Stromal cell of bone marrow (primary cell): ENCODE measurements around the gene STX17.
A peak's percentile ranks its signal among the peaks of the same experiment; 100 is the strongest.
"Not testable (repeated sequence)": the region's sequence is repeated elsewhere in the genome, so short reads cannot be mapped to it uniquely, and the experiment has no call there.

Source experiments
- DNase-seq: peaks from one replicate; pipeline ENCODE4 v3.0.0-alpha.2; 2012; ENCODE audit warnings: low read depth

STX17 gene

DNA sequence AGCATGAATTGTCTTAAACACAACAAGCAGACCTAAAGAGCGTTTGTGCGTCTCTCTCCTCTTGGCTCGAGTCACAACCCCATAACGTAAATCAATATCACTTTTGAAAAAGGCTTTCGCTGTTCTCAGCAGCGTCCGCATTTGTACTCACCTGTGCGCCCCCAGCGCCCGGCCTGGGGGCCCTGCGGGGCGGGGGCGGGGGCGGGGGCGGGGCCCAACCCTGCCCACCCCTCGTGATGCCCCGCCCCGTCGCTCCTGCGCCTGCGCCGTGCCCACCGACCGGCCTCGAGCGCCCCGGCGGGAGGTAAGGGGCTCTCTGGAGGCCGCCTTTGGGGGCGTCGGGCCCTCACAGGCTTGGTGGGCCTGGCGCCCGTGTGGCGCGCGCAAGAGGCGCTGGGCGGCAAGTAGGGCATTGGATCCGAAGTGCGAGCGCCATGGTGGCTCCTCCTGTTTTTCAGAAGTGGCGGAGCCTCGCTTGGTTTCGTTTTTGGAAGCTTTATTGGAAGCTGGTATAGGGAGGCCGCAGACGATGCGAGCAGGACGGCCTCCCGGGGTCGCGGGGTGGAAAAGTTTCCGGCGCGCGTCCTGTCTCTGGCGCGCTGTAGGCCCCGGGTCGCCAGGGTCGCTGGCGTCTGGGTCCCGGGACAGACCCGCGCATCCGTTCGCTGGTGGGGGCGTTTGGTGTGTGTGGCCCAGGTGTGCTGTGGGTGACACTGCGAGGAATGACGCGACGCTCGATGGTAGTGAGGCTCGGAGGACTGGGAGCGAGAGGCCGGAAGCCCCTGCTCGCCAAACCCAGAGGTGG is at the start of gene STX17:
STX17 (plus strand) TSS at position 252 of the 805 bp plus-strand sequence. CDS start 8,586 bp downstream, outside the sequence.
- DNase-seq: peak; percentile 54

DNA sequence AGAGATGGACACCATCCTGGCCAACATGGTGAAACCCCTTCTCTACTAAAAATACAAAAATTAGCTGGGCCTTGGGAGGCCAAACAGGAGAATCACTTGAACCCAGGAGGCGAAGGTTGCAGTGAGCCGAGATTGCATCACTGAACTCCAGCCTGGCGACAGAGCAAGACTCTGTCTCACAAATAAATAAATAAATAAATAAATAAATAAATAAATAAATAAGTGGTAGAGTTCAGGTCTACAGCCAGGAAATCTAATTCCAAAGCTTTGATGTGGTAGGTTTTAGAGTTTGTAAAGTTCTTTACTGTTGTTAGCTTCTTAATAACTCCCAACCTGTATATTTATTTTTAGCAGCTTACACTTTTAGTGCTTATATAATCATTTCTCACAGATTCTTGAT is 48.9 kb upstream of the STX17 start:
- not testable (repeated sequence) for DNase-seq

DNA sequence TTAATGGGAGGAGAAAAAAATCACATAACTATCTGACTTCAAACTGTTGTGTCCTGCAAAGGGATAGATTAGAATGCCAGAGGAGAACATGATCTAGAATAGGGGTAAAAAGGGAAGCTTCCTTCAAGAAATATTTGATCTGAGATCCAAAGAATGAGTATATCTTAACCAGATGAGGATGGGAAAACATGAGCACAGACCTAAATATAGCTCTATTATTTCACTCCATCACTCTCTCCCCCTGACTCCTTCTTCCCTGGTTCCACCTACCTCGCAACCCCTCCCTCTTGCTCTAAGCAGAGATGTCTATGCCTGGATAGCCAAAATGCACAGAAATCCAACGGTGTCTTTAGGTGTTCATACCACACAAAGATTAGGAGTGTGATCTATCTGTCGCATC is 48.4 kb upstream of the STX17 start:
- DNase-seq: no peak

DNA sequence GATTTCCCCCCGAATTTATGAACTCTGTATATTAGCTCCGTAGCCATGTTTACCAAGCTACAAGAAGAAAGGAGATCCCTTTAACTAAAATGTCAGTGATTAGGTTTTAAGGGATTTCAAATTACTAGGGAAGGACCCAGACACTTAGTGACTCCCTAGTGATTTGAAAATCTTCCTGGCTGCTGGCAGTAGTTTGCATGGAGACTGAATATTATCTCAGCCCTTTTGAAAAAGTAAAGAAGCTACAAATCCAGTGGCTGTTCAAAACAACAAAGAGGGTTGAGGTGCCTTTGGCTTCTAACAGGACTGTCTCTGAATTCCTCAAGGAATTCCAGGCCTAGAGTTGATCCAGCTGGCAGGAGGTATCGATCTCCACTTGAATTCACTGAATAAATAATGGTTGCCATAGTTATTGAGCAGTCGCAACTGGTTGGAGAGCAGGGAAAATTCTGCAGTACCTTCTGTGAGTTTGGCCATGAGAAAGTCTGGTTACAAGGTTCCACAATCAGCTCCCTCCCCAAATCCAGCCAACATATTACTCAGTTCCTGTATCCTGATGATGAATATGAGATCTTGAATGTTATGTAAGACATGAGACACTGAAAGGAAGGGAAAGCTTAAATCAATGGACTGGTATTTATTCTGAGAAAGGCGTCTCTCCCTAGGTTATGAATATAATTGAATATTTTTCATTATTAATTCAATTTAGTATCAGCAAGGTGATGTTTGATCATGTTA is 47.0 kb upstream of the STX17 start:
- DNase-seq: peak; percentile 82

DNA sequence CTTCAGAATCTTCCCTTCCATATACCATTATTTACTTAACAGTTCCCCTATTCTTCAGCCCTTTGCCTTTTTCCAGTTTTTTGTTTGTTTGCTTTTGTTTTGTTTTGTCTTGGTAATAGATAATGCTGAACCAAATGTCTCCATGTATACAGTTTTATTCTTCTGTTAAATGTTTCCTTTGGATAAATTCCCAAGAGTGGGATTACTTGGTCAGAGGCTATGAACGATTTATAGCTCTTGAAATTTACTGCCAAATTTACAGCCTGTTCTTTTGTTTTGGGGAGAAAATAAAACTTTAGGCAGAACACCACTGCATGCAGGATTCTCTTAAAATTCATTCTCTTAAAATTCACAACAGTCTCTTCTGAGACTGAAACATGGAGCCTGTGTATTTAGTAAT is 46.2 kb upstream of the STX17 start:
- DNase-seq: peak; percentile 19

DNA sequence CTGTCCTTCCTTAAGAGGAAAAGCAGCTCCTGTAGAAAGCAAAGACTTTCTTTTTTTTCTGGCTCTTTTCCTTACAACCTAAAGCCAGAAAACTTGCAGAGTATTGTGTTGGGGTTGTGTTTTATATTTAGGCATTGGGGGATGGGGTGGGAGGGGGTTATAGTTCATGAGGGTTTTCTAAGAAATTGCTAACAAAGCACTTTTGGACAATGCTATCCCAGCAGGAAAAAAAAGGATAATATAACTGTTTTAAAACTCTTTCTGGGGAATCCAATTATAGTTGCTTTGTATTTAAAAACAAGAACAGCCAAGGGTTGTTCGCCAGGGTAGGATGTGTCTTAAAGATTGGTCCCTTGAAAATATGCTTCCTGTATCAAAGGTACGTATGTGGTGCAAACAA is 42.5 kb upstream of the STX17 start:
- DNase-seq: no peak

DNA sequence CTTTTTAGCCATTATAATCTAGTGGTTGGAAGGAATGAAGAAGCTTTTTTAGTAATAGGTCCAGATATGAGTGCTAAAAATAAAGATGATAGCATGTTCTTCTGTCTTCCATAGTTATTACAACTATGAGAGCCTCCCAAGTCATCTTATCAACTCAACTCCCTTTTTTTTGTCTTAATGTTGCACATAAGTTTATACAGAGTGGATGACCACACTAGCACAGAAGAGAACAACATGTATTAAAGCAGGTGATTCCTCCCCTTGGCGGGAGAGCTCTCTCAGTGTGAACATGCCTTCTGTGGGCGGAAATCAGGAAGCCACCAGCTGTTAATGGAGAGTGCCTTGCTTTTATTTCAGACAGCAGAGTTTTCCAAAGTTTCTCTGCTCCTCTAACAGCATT is 40.1 kb upstream of the STX17 start:
- DNase-seq: no peak

DNA sequence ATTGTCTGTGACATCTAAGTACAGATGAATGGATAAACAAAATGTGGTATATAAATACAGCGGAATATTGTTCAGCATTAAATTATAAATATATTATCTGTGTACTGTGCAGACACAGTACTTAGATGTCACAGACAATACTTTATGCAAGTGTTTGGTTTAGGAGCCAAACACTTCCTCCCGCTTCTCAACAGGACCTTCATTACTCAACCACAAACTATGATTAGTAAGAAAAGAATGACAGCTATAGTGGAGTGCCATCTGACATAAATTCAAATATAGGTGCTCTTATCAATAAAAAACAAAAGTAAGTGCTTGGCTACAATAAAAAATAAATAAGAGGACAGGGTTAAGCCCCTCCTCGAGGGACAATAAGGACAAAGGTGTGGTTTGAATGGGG is 38.9 kb upstream of the STX17 start:
- no peak for DNase-seq

DNA sequence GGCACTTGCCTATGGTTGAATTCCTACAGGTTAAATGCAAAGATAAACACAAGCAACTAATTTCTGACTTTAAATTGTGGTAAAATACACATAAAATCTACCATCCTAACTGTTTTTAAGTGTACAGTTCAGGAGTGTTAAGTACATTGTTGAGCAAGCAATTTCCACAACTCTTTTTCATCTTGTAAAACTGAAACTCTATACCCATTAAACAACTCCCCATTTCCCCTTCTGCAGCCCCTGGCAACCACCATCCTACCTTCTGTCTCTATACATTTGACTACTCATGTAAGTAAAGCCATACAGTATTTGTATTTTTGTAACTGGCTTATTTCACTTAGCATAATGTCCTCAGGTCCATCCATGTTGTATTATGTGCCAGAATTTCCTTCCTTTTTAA is 38.5 kb upstream of the STX17 start:
- no peak for DNase-seq

DNA sequence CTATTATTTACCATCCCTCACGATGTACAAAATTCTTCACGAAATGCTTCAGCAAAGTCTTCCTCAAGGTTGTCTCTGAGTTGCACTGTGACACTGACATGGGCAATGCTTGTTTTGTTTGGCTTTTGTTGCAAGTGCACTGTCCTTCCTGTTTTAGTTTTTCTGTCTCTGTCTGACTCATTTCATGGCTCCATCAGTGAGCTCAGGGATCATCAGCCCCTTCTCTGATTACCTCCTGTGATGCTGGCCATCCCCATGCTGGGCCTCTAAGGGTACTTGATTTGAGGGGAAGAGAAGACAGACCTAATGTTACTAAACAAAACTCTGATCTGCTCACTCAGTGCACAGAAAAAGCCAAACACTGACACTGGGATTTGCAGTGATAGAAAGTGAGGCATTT is 37.6 kb upstream of the STX17 start:
- no peak for DNase-seq

DNA sequence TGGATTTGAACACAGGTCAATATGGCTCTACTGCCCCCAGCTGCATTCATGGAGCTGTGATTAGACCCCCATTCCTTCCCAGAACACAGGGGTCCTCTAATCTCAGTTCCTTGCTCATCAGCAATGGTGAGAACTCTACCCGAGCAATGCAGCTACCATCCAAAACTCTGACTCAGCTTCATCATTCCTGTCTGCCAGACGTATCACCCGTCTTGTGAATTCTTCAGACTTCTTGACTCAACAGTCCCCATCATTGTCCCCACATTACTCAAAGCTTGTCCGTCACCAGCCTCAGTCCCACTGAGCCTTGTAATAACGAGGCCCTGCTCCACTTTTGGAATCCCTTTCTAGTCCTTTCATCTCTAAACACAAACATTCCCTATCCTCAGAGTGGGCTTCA is 36.3 kb upstream of the STX17 start:
- DNase-seq: no peak

DNA sequence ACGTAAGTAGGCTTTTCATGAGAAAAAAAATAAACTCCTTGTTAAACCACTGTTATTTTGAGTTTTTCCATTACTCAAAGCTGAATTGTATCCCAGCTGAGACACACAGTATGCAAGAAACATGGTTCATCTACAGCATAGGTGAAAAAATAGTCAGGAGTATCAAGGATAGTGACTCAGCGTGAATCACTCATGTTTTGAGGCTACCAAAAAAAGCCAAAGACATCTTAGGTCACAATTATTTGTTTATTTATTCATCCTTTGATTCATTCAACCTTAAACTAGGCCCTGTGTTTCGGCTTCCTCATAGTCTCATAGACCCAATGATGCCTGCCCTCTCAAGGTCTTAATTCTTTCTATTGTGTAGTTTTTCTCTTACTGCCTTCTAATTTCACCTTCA is 32.9 kb upstream of the STX17 start:
- peak; percentile 28 for DNase-seq

DNA sequence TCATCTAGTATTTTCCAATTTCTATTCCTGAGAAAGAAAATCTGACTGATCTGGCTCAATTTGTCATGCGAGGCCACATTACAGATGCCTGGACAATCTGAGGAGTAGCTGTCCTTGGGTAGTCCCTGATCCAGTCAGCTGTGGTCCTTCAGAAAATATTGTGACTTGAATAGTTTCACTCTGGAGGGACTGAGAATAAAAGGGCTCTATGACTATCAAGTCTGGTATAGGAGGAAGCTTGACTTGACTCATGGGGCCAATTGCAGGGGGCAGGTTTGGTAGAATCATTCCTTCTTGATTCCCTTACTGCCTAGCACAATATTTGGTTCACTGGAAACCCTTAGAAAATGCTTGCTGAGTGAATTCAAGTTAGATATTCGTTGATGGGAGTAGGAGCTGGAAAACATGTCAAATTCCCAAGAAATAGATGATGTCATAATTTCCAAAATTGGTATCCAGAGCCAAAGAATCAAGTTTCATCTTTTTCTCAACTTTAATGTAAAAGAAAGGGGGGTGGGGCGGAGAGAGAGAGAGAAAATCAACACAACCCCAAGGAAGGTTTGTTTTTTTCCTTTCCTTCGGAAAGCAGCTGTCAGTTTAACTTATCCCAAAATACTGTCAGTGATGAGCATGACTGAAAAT is 32.4 kb upstream of the STX17 start:
- DNase-seq: no peak

DNA sequence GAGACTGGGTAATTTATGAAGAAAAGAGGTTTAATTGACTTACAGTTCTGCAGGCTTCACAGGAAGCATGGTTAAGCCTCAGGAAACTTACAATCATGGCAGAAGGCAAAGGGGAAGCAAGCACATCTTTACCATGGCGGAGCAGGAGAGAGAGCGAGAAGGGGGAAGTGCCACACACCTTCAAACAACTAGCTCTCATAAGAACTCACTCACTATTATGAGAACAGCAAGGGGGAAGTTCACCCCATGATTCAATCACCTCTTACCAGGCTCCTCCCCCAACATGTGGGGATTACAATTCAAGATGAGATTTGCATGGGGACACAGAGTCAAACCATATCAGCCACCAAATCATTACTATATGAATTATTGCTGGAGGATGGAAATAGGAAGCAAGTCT is 30.3 kb upstream of the STX17 start:
- DNase-seq: no peak

DNA sequence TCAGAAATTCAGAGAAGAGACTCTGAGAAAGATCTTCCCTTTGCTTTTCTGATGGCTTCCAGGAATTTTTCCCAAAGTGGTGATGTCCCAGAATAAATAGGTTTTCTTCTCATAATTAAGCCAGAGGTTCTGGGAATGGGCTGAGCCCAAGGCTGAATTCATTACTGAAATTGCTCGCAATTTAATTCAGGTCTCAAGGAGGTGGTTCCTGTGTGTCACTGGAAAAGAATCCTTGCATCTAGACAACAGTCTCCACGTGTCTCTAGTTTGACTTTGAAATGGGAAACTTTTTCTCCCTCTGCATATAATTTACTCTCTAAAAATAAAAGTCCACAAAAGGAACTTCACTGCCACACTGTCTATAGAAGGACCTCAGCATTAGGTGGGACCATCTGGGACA is 27.8 kb upstream of the STX17 start:
- no peak for DNase-seq

DNA sequence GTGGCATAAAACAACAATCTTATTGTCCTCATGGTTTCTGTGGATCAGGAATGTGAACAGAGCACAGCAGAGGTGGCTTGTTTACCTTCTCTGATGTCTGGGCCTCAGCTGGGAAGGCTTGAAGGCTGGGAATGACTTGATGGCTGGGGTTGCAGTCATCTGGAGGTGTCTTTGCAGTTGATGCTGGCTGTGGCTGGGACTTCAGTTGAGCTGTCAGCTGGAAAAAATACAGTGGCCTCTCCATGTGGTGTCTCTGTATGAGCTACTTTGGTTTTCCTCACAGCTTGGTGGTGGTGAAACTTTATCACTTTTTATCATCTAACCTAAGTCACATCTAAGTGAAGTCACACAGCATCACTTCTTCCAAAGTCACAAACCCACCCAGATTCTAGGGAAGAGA is 24.7 kb upstream of the STX17 start:
- DNase-seq: no peak

DNA sequence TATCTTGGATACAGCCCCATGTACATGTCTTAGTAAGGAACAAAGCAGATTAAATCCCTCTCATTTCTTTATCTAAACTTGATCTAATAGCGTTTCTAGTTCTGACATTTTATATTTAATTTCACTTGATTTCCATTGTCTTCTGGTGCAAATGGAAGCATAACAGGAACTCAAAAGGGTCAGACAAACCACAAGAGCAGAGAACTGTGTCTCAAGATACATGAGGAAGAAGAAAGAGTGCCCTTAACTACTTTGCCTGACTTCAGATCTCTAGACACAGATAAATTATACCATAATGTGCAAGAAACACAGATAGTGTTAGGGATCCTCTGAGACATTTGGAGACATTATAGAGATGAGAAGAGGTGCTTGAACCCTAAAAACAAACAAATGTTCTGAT is 20.7 kb upstream of the STX17 start:
- DNase-seq: no peak

DNA sequence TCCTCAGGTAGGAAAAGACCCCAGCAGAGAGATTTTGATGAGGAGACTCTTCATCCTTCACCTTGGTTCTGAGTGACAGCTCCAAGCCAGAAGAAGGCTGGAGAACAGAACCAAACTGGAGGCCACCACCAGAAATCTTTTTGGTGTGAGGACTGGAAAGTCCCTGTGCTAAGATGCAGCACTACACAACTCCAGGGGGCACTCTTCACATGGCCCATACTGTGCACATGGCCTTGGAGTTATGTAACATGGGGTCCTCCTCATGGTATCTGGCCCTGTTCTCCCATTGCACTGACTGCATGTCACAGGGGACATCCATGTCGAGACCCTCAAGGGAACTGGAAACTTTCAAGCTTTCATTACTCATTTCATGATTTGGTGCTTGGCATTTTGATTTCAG is 17.3 kb upstream of the STX17 start:
- no peak for DNase-seq

DNA sequence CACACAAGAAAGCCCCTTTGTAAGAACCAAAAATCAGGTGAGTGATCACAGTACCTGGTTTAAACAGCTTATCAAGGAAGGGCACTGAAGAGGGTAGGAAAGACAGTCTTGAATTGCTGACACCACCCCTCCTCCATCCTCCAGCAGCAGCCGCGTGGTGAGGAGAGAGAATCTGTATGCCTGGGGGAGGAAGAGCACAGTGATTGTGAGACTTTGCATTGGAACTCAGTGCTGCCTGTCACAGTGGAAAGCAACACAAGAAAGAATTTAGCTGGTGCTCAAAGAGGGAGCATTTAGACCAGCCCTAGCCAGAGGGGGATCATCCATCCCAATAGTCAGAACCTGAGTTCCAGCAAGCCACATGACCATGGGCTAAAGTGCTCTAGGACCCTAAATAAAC is 11.6 kb upstream of the STX17 start:
- no peak for DNase-seq

DNA sequence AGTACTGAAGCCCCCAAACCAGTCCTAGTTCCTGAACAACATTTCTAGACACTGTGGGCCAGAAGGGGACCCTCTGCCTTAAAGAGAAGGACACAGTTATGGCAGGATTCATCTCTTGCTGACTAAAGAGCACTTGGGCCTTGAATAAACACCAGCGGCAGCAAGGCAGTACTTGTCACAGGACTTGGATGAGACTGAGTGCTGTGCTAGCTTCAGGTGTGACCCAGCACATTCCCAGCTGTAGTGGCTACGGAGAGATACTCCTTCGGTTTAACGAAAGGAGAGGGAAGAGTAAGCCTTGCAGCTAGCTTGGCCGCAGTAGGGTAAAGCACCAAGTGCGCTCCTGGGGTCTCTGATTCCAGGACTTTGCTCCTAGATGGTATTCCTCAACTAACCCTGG is 10.9 kb upstream of the STX17 start:
- no peak for DNase-seq

DNA sequence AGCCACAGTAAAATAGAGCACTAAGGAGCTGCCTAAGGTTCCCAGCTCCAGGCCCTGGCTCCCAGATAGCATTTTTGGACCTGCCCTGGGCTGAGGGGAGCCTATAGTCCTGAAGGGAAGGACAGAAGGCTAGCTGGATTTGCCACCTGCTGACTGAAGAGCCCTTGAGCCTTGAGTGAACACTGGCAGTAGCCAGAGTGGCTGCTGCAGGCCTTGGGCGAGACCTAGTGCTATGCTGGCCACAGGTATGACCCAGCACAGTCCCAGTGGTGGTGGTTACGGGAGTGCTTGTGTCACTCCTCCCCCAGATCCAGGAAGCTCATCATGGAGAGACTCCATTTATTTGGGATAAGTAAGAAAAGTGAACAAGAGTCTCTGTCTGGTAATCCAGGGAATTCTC is 10.3 kb upstream of the STX17 start:
- DNase-seq: no peak

DNA sequence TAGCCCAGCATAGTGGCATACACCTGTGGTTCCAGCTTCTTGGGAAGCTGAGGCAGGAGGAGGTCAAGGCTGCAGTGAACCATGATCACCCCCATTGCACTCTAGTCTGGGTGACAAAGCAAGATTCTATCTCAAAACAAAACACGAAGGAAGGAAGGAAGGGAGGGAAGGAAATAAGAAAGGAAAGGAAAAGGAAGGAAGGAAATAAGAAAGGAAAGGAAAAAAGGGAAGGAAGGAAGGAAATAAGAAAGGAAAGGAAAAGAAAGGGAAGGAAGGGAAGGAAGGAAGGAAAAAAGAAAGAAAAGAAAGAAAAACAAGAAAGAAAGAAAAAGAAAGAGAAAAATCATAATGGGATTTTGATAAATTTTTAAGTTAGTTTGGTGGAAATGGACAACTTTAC is 3.1 kb upstream of the STX17 start:
- DNase-seq: no peak

DNA sequence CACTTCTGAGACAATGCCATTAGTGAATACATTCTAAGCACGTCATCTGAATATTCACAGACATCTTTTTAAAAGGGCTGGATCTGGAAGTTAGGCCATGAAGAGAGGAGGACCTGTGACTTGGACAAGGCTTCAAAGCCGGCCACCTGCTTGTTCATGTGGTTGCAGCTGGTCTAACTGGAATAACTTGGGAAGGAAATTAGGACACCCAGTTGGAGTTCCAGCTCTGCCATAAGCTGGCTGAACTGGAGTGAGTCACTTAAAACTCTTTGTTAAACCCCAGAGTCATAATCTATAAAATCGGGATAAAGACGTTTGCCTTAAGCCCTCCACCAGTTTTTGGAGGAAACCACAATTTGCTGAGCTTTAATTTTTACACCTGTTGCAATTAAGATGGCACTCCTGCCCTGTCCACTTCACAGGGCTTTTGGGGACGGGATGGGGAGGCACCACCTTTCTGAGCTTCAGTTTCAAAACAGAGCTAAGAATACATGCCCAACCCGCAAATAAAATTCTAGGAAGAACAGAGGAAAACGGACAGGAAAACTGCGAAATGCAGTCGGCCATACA is 536 bp upstream of the STX17 start:
- peak; percentile 2 for DNase-seq
